GM18502 (cell line): ENCODE data around the gene GIT2.
"Not testable (repeated sequence)": the region's sequence is repeated elsewhere in the genome, so short reads cannot be mapped to it uniquely, and the experiment has no call there.

Experiments
- ATAC-seq: cut with Tn5 transposase; IDR thresholded peaks from one replicate; pipeline ENCODE4 v1.9.1; 2021; ENCODE audit warnings: mild to moderate bottlenecking; ENCODE audit not compliant: unreplicated experiment, poor library complexity

The GIT2 gene

GRCh38 chr12:109950625-109951024 lies 45.5 kb downstream of the GIT2 start:
- no peak for ATAC-seq

DNA sequence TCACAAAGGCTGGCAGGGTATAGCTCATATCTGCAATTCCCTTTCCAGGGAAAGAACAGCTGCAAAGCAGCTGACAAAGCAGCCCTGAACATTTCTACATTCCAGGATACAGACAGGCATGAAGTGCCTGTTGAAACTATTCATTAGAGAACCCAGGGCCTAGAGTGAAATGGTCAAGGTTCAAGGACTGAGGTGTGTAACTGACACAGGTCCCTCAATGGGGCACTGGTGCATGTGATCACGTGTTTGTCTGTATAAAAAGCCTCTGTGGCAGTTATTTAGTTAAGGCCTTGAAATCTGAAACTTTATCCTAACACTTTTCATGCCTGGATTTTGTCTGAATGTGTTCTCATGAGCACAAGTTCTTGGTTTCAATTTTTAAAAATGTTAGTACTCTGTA lies 47.1 kb downstream of the GIT2 start:
- ATAC-seq: no peak

- ATAC-seq: no peak
Observed at GRCh38 chr12:109948368-109948767, 47.8 kb downstream of the GIT2 start.

DNA sequence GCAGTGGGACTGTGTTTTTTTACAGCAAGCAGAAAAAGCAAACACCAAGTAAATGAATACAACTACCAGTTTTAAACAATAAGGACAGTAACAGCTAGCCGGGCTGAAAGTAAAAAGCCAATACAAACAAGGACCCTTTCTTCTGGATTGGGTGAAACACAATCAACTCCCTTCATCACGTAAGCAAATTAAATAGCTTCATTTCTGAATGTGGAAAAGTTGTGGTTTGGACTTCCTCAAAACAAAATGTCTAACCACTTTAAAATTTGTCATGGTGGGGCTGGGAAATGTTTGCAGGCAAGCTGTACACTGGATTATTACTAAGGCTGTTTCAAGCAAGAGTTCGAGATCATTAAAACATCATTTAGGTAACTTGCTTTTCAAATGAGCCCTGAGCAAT lies 48.6 kb downstream of the GIT2 start:
- ATAC-seq: no peak

DNA sequence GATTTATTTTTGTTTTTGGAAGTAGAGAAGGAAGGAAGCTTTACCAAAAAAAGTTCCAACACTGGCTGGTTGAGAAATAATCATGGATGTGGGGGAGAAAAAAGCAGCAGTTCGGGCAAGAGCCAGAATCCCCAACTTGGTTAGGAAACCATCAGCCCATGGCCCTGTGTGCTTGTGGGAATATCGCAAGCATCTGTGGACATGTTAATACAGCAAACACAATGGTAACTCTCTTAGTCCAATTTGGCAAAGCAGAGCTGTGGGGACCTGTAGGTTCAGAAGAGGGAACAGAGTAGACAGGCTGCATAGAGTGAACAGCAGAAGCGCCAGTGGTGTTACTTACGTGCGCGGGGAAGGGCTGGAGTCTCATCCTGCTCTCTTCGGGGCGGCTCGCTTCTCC lies 49.3 kb downstream of the GIT2 start:
- no peak for ATAC-seq

DNA sequence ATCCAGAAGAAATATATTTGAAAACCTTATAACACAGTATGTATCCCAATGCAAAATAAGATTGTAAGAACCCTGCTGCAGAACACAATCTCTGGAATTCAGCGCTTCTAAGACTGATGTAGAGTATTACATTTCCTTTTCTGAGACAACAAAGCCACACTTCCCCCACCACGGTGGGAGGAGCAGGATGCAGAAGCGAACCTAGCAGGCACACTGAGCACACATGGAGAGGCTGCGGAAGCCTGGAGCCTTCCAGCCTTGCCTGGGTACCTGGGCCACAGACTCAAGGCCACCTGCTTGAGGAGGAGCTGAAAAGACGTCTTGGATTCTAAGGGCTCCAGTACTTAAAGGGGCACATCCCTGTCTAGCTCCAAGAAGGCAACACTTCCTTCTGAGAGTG lies 49.7 kb downstream of the GIT2 start:
- no peak for ATAC-seq

- no peak for ATAC-seq
Observed at GRCh38 chr12:109944561-109945359, 51.4 kb downstream of the GIT2 start.

DNA sequence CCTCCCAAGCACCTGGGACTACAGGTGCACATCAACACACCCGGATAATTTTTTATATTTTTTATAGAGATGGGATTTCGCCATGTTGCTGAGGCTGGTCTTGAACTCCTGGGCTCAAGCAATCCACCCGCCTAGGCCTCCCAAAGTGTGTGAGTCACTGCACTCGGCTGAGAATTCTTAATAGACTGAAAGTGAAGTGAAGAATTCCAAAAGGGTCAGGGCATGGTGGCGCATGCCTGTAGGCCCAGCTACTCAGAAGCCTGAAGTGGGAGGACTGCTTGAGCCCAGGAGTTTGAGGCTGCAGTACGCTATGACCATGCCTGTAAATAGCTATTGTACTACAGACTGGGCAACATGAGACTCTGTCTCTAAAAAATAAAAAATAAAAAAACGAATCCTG lies 52.4 kb downstream of the GIT2 start:
- no peak for ATAC-seq

DNA sequence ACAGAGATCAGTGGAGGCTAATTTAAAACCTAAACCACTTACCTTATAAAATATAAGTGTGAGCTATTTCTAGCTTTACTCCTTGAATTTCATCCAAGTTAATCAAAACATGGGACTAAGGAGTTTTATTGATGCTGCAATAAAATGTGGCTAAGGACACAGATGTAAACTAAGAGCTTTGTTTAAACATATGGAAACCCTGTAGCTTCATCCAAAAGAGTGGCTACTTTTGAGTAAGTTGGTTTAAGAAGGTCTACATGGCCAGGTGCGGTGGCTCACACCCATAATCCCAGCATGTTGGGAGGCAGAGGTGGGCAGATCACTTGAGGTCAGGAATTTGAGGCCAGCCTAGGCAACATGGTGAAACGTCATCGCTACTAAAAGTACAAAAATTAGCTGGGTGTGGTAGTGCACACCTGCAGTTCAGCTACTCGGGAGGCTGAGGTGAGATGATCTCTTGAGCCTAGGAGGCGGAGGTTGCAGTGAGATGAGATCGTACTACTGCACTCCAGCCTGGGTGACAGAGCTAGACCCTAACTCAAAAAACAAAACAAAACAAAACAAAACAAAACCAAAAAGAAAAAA lies 55.7 kb downstream of the GIT2 start:
- ATAC-seq: no peak

DNA sequence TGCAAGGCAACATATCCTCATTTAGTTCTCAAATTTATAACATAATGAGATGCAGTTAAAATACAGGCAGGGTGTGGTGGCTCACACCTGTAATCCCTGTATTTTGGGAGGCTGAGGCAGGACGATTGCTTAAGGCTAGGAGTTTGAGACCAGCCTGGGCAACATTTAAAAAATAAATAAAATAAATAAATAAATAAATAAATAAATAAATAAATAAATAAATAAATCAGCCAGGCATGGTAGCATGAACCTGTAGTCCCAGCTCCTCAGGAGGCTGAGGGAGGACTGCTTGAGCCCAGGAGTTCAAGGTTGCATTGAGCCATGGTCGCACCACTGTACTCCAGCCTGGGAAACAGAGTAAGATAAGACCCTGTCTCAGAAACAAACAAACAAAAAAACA lies 56.7 kb downstream of the GIT2 start:
- no peak for ATAC-seq

DNA sequence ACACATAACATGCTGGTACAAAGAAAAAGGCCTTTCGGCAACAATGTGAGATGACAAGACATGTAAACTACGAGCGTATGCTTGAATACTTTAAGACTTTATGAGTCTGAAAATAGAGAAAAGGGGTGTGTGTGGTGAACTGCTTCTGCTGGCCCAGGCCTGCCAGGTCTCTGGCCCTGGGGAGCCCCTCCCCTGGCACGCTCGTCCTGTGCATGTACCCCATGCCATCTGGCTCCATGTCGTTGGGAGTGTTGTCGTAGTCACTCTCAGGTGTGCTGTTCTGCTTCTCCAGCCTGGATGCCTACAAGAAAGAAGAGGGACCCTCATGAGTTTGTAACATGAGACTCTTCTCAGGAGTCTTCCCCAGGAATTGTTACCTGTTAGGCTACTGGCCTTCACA lies 57.2 kb downstream of the GIT2 start:
- ATAC-seq: no peak

DNA sequence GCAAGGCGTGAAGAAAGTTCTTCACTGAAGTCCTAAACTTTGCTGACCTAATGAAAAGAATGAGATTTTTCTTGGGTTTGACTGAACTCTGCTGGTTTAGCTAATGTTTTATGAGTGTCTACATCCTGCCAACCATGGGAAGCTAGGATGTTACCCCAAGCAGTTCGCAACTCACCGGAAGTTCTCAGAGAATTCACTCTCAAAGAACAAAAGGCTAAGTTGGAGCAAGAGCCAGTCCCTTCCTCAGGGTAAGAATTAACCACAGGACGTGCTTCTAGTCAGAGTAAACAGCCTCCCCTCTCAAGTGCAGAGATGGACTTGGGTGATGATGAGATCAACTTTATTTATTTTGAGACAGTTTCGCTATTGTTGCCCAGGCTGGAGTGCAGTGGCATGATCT lies 58.8 kb downstream of the GIT2 start:
- no peak for ATAC-seq

GRCh38 chr12:109934026-109934425 lies 62.1 kb downstream of the GIT2 start:
- ATAC-seq: no peak

DNA sequence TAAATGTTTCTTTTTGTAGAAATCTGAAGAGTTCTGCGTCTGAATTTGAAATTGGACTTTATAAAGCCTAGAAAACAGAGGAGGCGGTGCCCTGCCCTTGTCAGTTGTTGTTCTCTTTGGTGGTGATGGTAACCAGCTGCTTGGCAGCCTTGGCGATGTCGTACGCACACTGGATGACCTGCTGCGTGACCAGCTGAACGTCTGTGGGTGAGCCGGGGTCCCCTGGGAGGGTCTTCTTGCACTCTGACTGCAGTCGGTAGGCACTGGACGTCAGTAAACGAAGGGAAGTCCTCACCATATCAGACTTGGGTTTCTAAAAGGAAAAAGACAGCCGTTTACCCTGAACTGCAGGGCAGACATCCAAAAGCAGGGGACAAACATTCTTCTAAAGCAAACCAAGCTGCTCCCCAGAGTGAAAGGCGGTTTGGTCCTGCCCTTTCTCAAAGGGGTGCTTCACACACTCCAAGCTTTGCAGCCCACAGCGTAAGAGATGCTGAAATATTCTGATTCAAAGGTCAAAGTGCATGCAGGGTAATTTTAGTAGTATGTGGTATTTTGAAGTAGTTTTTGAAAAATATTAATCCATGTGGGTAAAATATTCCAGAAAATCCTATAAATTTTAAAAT lies 63.2 kb downstream of the GIT2 start:
- ATAC-seq: no peak

DNA sequence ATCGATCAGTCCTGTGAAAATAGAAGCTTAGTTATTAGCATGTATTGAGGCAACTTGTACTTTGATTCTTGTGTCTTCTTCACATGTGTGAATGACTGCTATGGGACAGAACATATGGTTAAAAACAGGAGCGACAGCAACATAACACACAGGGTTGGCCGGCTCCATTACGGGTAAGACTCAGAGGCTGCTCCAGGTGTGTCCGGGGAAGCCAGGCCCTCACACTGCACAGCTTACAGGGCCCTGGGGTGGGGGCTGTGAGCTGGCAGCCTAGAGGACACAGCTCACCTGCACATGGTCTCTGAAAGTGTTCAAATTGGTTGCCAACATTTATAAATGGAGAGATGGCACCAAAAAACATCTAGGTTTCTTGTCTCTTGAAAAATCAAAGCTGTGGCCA lies 65.0 kb downstream of the GIT2 start:
- no peak for ATAC-seq

GRCh38 chr12:109930028-109930800 lies 66.0 kb downstream of the GIT2 start:
- ATAC-seq: no peak

GRCh38 chr12:109929326-109929725 lies 66.8 kb downstream of the GIT2 start:
- ATAC-seq: not testable (repeated sequence)

- no peak for ATAC-seq
Observed at GRCh38 chr12:109928058-109928656, 68.0 kb downstream of the GIT2 start.

DNA sequence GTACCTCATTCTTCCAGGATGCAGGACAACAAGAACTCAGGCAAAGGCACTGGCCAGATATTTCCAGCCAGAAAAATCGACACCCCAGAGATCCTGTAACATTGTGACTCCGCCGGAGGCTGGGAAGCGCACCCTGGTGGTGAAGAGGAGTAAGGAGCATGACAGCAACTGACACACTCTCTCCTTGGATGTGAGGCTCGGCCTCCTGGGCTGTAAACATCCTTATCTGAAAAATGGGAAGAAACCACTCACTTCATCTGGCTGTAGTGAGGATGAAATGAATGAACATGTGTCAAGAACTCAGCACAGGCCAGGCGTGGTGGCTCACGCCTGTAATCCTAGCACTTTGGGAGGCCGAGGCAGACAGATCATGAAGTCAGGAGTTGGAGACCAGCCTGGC lies 68.5 kb downstream of the GIT2 start:
- no peak for ATAC-seq

GRCh38 chr12:109926488-109927210 lies 69.5 kb downstream of the GIT2 start:
- ATAC-seq: no peak
